WTC11 (cell line): ENCODE data around the gene TIMM10. TPM values are rescaled to one million over a fixed set of nuclear protein-coding genes. Genes with fewer than 3 reads are reported as not detected.

ENCODE experiments used
- ATAC-seq: fragments of 200-7000 bp; cut with Tn5 transposase; 2 replicates; pipeline ENCODE4 v1.10.0; 2021; ENCODE audit warnings: mild to moderate bottlenecking, moderate library complexity
- CTCF ChIA-PET: fragments of 300-600 bp; sonication (Branson Sonifier 250); formaldehyde crosslinking; loops from one replicate; lab custom pipeline; 2021; ENCODE audit warnings: antibody characterized with exemption; lab: Charles Lee
- POLR2A ChIA-PET: fragments of 350-600 bp; sonication (Branson Sonifier 250); formaldehyde crosslinking; loops from one replicate; lab custom pipeline; 2021; ENCODE audit warnings: antibody characterized with exemption; lab: Charles Lee
- DNase-seq: peaks from one replicate; pipeline ENCODE4 v3.0.0; 2021; ENCODE audit warnings: low spot score
- H3K27ac Mint-ChIP-seq: 2 replicates; pipeline ENCODE4 v1.8.0; 2021; ENCODE audit warnings: mixed read lengths
- H3K27me3 Mint-ChIP-seq: 2 replicates; pipeline ENCODE4 v1.8.0; 2021; ENCODE audit warnings: low read depth, mild to moderate bottlenecking, moderate library complexity, mixed read lengths
- H3K36me3 Mint-ChIP-seq: 2 replicates; pipeline ENCODE4 v1.8.0; 2021; ENCODE audit warnings: mixed read lengths
- H3K4me1 Mint-ChIP-seq: 2 replicates; pipeline ENCODE4 v1.8.0; 2022; ENCODE audit warnings: mixed read lengths
- H3K4me3 Mint-ChIP-seq: 2 replicates; pipeline ENCODE4 v1.8.0; 2021; ENCODE audit warnings: mild to moderate bottlenecking, moderate library complexity, mixed read lengths
- H3K9me3 Mint-ChIP-seq: 2 replicates; pipeline ENCODE4 v1.8.0; 2021; ENCODE audit warnings: mixed read lengths
- ETV6 ChIP-seq: sonication (generic); formaldehyde crosslinking; IDR thresholded peaks from 2 replicates; pipeline ENCODE4 v1.8.1; 2022; ENCODE audit warnings: mild to moderate bottlenecking, missing genetic modification reagents
- GABPB1 ChIP-seq: sonication (generic); formaldehyde crosslinking; IDR thresholded peaks from 2 replicates; pipeline ENCODE4 v1.8.1; 2023; ENCODE audit warnings: mild to moderate bottlenecking, missing genetic modification reagents
- GRHL2 ChIP-seq: fragments of 250-450 bp; sonication (Bioruptor Pico); IDR thresholded peaks from 2 replicates; pipeline ENCODE4 v1.8.0; 2022; ENCODE audit warnings: mild to moderate bottlenecking, moderate library complexity; ENCODE audit not compliant: insufficient replicate concordance, severe bottlenecking
- JAZF1 ChIP-seq: fragments of 250-450 bp; sonication (Bioruptor Pico); IDR thresholded peaks from 2 replicates; pipeline ENCODE4 v1.9.0; 2021; ENCODE audit warnings: moderate library complexity, mild to moderate bottlenecking, inconsistent platforms
- TP53 ChIP-seq: sonication (generic); formaldehyde crosslinking; IDR thresholded peaks from 2 replicates; pipeline ENCODE4 v1.8.1; 2023; ENCODE audit warnings: mild to moderate bottlenecking, missing genetic modification reagents
- ZBTB21 ChIP-seq: sonication (generic); formaldehyde crosslinking; IDR thresholded peaks from 2 replicates; pipeline ENCODE4 v1.8.1; 2023; ENCODE audit warnings: mild to moderate bottlenecking, missing genetic modification reagents, borderline replicate concordance
- ZNF138 ChIP-seq: sonication (generic); formaldehyde crosslinking; conservative IDR thresholded peaks from 2 replicates; pipeline ENCODE4 v1.8.1; 2022; ENCODE audit warnings: mild to moderate bottlenecking, moderate library complexity, missing genetic modification reagents
- total RNA-seq: library from RNA; stranded (reverse); gene quantifications from 3 replicates; pipeline ENCODE4 v1.2.3, GENCODE V29; 2021
- TF ChIP-seq, protein P1 (sequence below): fragments of 250-450 bp; sonication (Bioruptor Pico); IDR thresholded peaks from 2 replicates; pipeline ENCODE4 v1.8.0; 2021; ENCODE audit warnings: mild to moderate bottlenecking
- TF ChIP-seq, protein P2 (sequence below): sonication (generic); formaldehyde crosslinking; IDR thresholded peaks from 2 replicates; pipeline ENCODE4 v1.8.0; 2022; ENCODE audit warnings: mild to moderate bottlenecking, missing genetic modification reagents
- TF ChIP-seq, protein P3 (sequence below): sonication (generic); formaldehyde crosslinking; IDR thresholded peaks from 2 replicates; pipeline ENCODE4 v1.8.1; 2023; ENCODE audit warnings: mild to moderate bottlenecking, missing genetic modification reagents
- TF ChIP-seq, protein P4 (sequence below): sonication (generic); formaldehyde crosslinking; IDR thresholded peaks from 2 replicates; pipeline ENCODE4 v1.8.1; 2023; ENCODE audit warnings: mild to moderate bottlenecking, missing genetic modification reagents, moderate library complexity
- TF ChIP-seq, protein P5 (sequence below): sonication (generic); formaldehyde crosslinking; IDR thresholded peaks from 2 replicates; pipeline ENCODE4 v1.8.1; 2022; ENCODE audit warnings: low read depth, missing genetic modification reagents, borderline replicate concordance
- TF ChIP-seq, protein P6 (sequence below): sonication (generic); formaldehyde crosslinking; conservative IDR thresholded peaks from 2 replicates; pipeline ENCODE4 v1.8.1; 2022; ENCODE audit warnings: mild to moderate bottlenecking, missing genetic modification reagents

TIMM10 gene
- total RNA-seq, 1 experiment from 2014 or later, result 92.8 TPM

DNA sequence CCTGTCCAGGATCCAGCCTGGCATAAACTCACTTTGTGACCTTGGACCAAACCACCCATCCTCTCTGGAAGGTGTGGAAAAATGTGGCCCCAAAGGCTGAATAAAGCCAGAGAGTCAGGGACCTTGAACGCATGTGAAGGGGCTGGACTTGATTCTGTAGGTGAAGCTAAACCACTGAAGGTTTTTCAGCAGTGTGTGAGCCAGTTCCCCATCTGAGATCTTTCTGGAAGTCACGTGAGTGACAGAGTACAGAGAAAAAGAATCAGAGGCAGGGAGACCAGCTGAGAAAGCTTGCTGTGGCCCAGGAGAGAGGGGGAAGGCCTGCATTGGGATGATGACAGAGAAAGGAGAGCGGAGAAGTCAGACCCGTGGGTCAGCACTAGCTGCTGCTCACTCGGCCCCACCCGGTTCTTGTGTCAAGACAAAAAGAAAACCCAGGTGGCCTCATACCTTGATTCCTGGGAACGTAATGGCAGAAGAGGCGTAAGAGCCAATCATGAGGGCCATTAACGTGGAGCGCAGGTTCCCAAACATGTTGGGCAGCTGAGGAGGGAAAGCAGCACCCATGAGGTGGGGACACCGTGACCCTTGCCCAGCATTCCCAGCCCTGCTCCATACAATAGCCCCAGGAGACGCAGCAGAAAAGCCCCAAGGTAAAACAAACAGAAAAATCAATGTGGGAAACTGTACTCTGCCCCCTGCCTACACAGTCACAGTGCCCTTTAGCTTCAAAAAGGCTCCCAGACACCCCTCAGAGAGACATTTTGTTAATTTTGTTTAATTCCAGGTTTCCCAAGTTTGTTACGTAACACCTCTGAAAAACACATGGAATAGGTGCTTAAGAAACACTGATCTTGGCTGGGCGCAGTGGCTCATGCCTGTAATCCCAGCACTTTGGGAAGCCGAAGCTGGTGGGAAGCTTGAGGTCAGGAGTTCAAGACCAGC lies 33.0 kb downstream of the TIMM10 start:
- ChIA-PET POLR2A (no interaction called here), CTCF (interaction anchor here (1.0 to 2.1 kb wide), 5 partner anchors 15 to 66 kb away, joined by 3 to 5 read pairs (median 5); no protein-coding TSS in a partner anchor)
- TF ChIP-seq, protein P1, sequence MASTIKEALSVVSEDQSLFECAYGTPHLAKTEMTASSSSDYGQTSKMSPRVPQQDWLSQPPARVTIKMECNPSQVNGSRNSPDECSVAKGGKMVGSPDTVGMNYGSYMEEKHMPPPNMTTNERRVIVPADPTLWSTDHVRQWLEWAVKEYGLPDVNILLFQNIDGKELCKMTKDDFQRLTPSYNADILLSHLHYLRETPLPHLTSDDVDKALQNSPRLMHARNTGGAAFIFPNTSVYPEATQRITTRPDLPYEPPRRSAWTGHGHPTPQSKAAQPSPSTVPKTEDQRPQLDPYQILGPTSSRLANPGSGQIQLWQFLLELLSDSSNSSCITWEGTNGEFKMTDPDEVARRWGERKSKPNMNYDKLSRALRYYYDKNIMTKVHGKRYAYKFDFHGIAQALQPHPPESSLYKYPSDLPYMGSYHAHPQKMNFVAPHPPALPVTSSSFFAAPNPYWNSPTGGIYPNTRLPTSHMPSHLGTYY, result no peak
- TF ChIP-seq GABPB1 (CRISPR knock-in tag), result peak; percentile 76
- TF ChIP-seq TP53 (CRISPR knock-in tag), result no peak
- DNase-seq (no peak), ATAC-seq (no peak)
- Mint-ChIP-seq H3K27ac (no peak overlapping the region), H3K4me3 (no peak overlapping the region), H3K9me3 (no peaks in the 10 kb centered on the region), H3K27me3 (no peaks in the 10 kb centered on the region; the same call in 1 of the 2 replicates), H3K4me1 (peaks cover 38% of the 10 kb centered on the region), H3K36me3 (peaks cover 15% of the 10 kb centered on the region)

DNA sequence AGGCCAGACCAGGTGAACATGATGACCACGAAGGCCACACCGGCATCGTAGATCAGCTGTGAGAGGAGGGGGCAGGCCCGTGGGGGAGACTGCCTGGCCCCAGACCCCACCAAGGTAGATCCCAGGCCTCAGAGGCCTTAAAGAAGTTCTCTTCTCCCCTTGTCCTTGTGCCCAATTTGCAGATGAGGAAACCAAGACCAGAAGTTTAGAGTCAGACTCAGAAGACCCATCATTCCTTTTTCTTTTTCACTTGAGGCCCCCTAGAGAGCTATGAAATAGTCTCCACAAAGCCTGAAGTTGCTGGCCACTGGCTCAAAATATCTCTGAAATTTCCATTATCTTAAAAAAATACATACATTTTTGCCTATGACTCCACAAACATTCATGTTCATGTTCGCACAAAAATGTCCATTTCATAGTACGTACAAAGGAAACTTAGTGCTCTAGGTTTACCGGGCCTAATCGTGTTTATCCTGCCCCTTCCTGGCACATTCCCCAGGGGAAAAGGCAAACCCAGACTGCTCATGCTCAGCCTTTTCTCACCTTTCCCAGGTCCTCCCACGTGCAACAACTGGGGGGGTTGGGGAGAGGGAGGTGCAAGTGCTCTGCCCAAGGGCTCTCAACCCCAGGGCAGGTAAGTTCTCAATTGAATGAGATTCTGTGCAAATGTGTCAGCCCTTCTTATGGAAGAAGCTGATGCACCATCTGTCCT lies 34.3 kb downstream of the TIMM10 start:
- CTCF ChIA-PET, result interaction anchor here (1.8 to 8.5 kb wide), 3 partner anchors 14 to 33 kb away, joined by 5 to 260 read pairs (median 5); partner anchors contain the start of gene TIMM10

DNA sequence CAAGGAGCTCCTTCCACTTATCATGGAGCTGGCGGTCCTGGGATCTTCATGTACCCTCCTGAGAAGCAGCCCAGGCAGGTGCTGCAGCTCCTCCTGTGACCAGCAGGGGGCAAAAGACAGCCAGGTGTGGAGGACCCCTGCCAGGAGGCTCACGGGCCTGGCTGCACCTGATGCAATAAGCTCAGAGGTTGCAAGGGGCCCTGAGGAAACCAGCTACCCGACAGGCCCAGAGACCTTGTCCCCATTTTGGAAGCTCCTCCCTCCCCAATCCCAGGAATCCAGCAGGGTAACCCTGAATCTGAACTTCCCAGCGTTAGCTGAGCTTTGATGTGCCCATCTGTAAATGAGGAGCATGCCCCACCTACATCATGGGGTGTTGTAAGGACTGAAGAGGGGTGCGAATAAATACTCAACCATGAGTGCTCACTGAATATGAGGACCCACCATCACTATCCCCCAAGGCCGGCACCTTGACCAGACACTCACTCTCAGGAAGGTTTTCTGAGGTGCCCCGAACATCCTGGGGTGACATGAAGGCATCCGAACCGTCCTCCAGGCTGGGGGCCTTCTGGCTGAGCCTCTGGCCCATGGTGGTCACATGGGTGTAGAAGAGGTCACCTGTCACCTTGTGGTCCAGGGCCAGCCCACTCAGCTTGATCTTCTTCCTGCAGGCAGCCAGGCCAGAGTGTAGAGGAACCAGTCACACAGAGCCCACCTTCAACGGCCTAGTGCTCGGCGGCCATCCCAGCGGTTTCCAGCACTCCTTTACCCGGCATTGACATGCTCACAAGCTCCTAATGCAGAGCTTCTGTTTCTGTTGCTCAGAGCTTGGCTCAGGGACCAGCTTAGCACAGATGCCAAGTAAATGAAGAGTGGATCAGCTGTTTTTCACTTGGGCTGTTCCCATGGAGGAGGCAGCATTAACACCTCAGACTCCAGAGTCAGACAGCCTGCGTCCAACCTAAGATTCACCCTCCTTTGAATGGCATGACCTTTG lies 36.7 kb downstream of the TIMM10 start:
- ChIA-PET CTCF (interaction anchor here (0.5 to 8.5 kb wide), 61 partner anchors 9 to 1565 kb away, joined by 3 to 260 read pairs (median 5); partner anchors contain the start of genes BTBD18, CLP1, MED19 and RTN4RL2), POLR2A (interaction anchor here (0.5 to 2.0 kb wide), 18 partner anchors 11 to 153 kb away, joined by 4 to 37 read pairs (median 6); partner anchors contain the start of genes RTN4RL2, SERPING1, SLC43A1 and TIMM10)
- DNase-seq (peak; percentile 95), ATAC-seq (peak; percentile 83)
- Mint-ChIP-seq H3K4me3 (no peak overlapping the region), H3K9me3 (no peaks in the 10 kb centered on the region), H3K4me1 (peaks cover 15% of the 10 kb centered on the region), H3K36me3 (peaks cover 20% of the 10 kb centered on the region), H3K27me3 (no peaks in the 10 kb centered on the region; the same call in 1 of the 2 replicates), H3K27ac (peak overlapping the region; percentile 96)
- TF ChIP-seq, protein P2, sequence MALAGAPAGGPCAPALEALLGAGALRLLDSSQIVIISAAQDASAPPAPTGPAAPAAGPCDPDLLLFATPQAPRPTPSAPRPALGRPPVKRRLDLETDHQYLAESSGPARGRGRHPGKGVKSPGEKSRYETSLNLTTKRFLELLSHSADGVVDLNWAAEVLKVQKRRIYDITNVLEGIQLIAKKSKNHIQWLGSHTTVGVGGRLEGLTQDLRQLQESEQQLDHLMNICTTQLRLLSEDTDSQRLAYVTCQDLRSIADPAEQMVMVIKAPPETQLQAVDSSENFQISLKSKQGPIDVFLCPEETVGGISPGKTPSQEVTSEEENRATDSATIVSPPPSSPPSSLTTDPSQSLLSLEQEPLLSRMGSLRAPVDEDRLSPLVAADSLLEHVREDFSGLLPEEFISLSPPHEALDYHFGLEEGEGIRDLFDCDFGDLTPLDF (CRISPR knock-in tag), result no peak
- TF ChIP-seq, protein P3, sequence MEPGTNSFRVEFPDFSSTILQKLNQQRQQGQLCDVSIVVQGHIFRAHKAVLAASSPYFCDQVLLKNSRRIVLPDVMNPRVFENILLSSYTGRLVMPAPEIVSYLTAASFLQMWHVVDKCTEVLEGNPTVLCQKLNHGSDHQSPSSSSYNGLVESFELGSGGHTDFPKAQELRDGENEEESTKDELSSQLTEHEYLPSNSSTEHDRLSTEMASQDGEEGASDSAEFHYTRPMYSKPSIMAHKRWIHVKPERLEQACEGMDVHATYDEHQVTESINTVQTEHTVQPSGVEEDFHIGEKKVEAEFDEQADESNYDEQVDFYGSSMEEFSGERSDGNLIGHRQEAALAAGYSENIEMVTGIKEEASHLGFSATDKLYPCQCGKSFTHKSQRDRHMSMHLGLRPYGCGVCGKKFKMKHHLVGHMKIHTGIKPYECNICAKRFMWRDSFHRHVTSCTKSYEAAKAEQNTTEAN (CRISPR knock-in tag), result no peak
- TF ChIP-seq ZBTB21, result no peak
- no peak for TF ChIP-seq JAZF1 (CRISPR knock-in tag)
- TF ChIP-seq ZNF138 (CRISPR knock-in tag), result no peak

More for the DNA sequence above, 34.3 kb downstream of the TIMM10 start:
- ATAC-seq (no peak), DNase-seq (no peak)
- no peaks in the 10 kb centered on the region for H3K9me3 Mint-ChIP-seq
- no peaks in the 10 kb centered on the region; the same call in 1 of the 2 replicates for H3K27me3 Mint-ChIP-seq
- TF ChIP-seq, protein P4, sequence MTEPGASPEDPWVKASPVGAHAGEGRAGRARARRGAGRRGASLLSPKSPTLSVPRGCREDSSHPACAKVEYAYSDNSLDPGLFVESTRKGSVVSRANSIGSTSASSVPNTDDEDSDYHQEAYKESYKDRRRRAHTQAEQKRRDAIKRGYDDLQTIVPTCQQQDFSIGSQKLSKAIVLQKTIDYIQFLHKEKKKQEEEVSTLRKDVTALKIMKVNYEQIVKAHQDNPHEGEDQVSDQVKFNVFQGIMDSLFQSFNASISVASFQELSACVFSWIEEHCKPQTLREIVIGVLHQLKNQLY (CRISPR knock-in tag), result no peak
- TF ChIP-seq GRHL2 (CRISPR knock-in tag), result no peak
- TF ChIP-seq, protein P5, sequence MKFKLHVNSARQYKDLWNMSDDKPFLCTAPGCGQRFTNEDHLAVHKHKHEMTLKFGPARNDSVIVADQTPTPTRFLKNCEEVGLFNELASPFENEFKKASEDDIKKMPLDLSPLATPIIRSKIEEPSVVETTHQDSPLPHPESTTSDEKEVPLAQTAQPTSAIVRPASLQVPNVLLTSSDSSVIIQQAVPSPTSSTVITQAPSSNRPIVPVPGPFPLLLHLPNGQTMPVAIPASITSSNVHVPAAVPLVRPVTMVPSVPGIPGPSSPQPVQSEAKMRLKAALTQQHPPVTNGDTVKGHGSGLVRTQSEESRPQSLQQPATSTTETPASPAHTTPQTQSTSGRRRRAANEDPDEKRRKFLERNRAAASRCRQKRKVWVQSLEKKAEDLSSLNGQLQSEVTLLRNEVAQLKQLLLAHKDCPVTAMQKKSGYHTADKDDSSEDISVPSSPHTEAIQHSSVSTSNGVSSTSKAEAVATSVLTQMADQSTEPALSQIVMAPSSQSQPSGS (CRISPR knock-in tag), result no peak
- TF ChIP-seq, protein P6, sequence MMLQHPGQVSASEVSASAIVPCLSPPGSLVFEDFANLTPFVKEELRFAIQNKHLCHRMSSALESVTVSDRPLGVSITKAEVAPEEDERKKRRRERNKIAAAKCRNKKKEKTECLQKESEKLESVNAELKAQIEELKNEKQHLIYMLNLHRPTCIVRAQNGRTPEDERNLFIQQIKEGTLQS (CRISPR knock-in tag), result no peak
- TF ChIP-seq, protein P3 (CRISPR knock-in tag), result no peak
- no peak for TF ChIP-seq ETV6 (CRISPR knock-in tag)
- H3K4me1 Mint-ChIP-seq, result peaks cover 28% of the 10 kb centered on the region
- no peak overlapping the region for H3K4me3 Mint-ChIP-seq
- peaks cover 15% of the 10 kb centered on the region for H3K36me3 Mint-ChIP-seq
- peak overlapping the region; percentile 83; the same call in 1 of the 2 replicates for H3K27ac Mint-ChIP-seq
- POLR2A ChIA-PET, result no interaction called here
